Osteocyte (in vitro differentiated cells): ENCODE results near the gene SLIRP. TPM values are rescaled to one million over a fixed set of nuclear protein-coding genes. Genes with fewer than 3 reads are reported as not detected.
A peak's percentile ranks its signal among the peaks of the same experiment; 100 is the strongest.

Experiments
- DNase-seq: peaks from one replicate; pipeline ENCODE4 v3.0.0; 2021; ENCODE audit warnings: mixed read lengths; ENCODE audit not compliant: unreplicated experiment; ENCODE audit errors: extremely low spot score
- H3K27ac Mint-ChIP-seq: one replicate; pipeline ENCODE4 v1.8.0; 2021; ENCODE audit warnings: mild to moderate bottlenecking, mixed read lengths; ENCODE audit not compliant: unreplicated experiment
- H3K27me3 Mint-ChIP-seq: one replicate; pipeline ENCODE4 v1.8.0; 2021; ENCODE audit warnings: mixed read lengths; ENCODE audit not compliant: unreplicated experiment
- H3K36me3 Mint-ChIP-seq: one replicate; pipeline ENCODE4 v1.8.0; 2021; ENCODE audit warnings: mixed read lengths; ENCODE audit not compliant: unreplicated experiment
- H3K4me1 Mint-ChIP-seq: one replicate; pipeline ENCODE4 v1.8.0; 2021; ENCODE audit warnings: mixed read lengths; ENCODE audit not compliant: unreplicated experiment
- H3K4me3 Mint-ChIP-seq: one replicate; pipeline ENCODE4 v1.8.0; 2021; ENCODE audit warnings: mild to moderate bottlenecking, moderate library complexity, mixed read lengths; ENCODE audit not compliant: unreplicated experiment
- H3K9me3 Mint-ChIP-seq: one replicate; pipeline ENCODE4 v1.8.0; 2021; ENCODE audit warnings: mixed read lengths; ENCODE audit not compliant: unreplicated experiment
- CTCF ChIP-seq: fragments of 200-600 bp; sonication (generic); IDR thresholded peaks from 2 replicates; pipeline ENCODE4 v1.5.0; 2021; ENCODE audit warnings: antibody characterized with exemption, mild to moderate bottlenecking, moderate library complexity
- total RNA-seq: library from RNA; stranded (reverse); gene quantifications from 2 replicates; pipeline ENCODE4 v1.2.1, GENCODE V29; 2021

Gene SLIRP
- total RNA-seq, 1 donor from 2014 or later, result 76.2 TPM

GRCh38 chr14:77691259-77691658 is 16.6 kb upstream of the SLIRP start:
- Mint-ChIP-seq H3K27ac (no peak overlapping the region), H3K36me3 (peaks cover 41% of the 10 kb centered on the region), H3K4me3 (no peak overlapping the region), H3K27me3 (no peaks in the 10 kb centered on the region), H3K9me3 (no peaks in the 10 kb centered on the region), H3K4me1 (no peaks in the 10 kb centered on the region)
- TF ChIP-seq CTCF, result no peak
- no peak for DNase-seq

GRCh38 chr14:77707355-77707723 is 564 bp upstream of the SLIRP start:
- H3K4me1 Mint-ChIP-seq, result peaks cover 31% of the 10 kb centered on the region
- peak overlapping the region; percentile 94 for H3K4me3 Mint-ChIP-seq
- peak; percentile 55 for TF ChIP-seq CTCF
- H3K27me3 Mint-ChIP-seq, result no peaks in the 10 kb centered on the region
- peak overlapping the region; percentile 78 for H3K27ac Mint-ChIP-seq
- H3K36me3 Mint-ChIP-seq, result peaks cover 2% of the 10 kb centered on the region
- peak; percentile 54 for DNase-seq
- no peaks in the 10 kb centered on the region for H3K9me3 Mint-ChIP-seq

- Mint-ChIP-seq H3K4me1 (peaks cover 31% of the 10 kb centered on the region), H3K9me3 (no peaks in the 10 kb centered on the region), H3K36me3 (peaks cover 9% of the 10 kb centered on the region), H3K27me3 (no peaks in the 10 kb centered on the region), H3K4me3 (peak overlapping the region; percentile 94), H3K27ac (peak overlapping the region; percentile 78)
- TF ChIP-seq CTCF, result no peak
- DNase-seq, result no peak
Observed at GRCh38 chr14:77708749-77709148, 846 bp downstream of the SLIRP start.

- no peaks in the 10 kb centered on the region for H3K9me3 Mint-ChIP-seq
- H3K27me3 Mint-ChIP-seq, result no peaks in the 10 kb centered on the region
- no peak overlapping the region for H3K27ac Mint-ChIP-seq
- H3K4me1 Mint-ChIP-seq, result peaks cover 31% of the 10 kb centered on the region
- H3K36me3 Mint-ChIP-seq, result peaks cover 9% of the 10 kb centered on the region
- H3K4me3 Mint-ChIP-seq, result peak overlapping the region; percentile 94
- TF ChIP-seq CTCF, result no peak
- DNase-seq, result no peak
Observed at GRCh38 chr14:77709412-77709811, 1.5 kb downstream of the SLIRP start.

- TF ChIP-seq CTCF, result no peak
- peaks cover 31% of the 10 kb centered on the region for H3K4me1 Mint-ChIP-seq
- no peak for DNase-seq
- H3K27me3 Mint-ChIP-seq, result no peaks in the 10 kb centered on the region
- H3K27ac Mint-ChIP-seq, result no peak overlapping the region
- H3K36me3 Mint-ChIP-seq, result peaks cover 16% of the 10 kb centered on the region
- H3K4me3 Mint-ChIP-seq, result no peak overlapping the region
- H3K9me3 Mint-ChIP-seq, result no peaks in the 10 kb centered on the region
Observed at GRCh38 chr14:77710364-77710763, 2.5 kb downstream of the SLIRP start.
